ENCODE measurements around the gene RNF144A. TPM values are rescaled to one million over a fixed set of nuclear protein-coding genes. Genes with fewer than 3 reads are reported as not detected.

Gene RNF144A
- total and polyA plus RNA-seq, 7 donors, result 2.4 to 15.6 (median 8.7) TPM

DNA sequence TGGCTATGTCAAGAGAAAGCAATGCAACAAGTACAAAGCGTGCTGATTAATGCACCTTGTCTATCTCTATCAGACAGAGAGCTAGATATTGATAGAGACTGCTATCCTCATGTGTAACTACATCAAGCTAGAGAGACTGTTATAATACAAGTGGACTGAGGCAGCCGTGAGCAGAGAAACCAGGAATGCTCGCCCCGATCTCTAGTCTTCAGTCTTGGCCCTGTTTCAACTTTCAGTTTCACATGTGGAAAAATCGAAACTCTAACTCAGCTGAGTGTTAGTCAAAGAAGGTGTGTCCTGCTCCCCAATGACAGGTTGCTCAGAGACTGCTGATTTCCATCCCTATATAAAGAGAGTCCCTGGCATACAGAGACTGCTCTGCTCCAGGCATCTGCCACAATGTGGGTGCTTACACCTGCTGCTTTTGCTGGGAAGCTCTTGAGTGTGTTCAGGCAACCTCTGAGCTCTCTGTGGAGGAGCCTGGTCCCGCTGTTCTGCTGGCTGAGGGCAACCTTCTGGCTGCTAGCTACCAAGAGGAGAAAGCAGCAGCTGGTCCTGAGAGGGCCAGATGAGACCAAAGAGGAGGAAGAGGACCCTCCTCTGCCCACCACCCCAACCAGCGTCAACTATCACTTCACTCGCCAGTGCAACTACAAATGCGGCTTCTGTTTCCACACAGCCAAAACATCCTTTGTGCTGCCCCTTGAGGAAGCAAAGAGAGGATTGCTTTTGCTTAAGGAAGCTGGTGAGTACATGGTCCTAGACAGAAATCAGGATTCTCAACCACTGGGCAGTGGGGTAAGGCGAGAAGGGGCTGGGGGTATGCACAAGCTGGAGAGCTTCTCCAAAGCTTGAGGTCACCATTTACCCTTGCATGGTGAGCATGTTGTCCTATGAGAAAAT is 39.6 kb upstream of the RNF144A start, which contains the start of gene RSAD2:
RSAD2 (plus strand) TSS at position 376 of the 903 bp plus-strand sequence; CDS start at position 400, 24 bp downstream.
- TF ChIP-seq, protein P1, sequence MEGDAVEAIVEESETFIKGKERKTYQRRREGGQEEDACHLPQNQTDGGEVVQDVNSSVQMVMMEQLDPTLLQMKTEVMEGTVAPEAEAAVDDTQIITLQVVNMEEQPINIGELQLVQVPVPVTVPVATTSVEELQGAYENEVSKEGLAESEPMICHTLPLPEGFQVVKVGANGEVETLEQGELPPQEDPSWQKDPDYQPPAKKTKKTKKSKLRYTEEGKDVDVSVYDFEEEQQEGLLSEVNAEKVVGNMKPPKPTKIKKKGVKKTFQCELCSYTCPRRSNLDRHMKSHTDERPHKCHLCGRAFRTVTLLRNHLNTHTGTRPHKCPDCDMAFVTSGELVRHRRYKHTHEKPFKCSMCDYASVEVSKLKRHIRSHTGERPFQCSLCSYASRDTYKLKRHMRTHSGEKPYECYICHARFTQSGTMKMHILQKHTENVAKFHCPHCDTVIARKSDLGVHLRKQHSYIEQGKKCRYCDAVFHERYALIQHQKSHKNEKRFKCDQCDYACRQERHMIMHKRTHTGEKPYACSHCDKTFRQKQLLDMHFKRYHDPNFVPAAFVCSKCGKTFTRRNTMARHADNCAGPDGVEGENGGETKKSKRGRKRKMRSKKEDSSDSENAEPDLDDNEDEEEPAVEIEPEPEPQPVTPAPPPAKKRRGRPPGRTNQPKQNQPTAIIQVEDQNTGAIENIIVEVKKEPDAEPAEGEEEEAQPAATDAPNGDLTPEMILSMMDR (IDR thresholded peaks at IDR 0.05), result no peak
- intact Hi-C loops (cut with DNase I), result no loop called here
- Histone ChIP-seq H3K4me3 (peak within 1 kb of the TSS; percentile 65), H3K4me1 (peaks cover 13% of the 10 kb centered on the region), H3K27me3 (ENCODE audit: insufficient read depth in 3 of 3, low read length in 2 of 3) (no peaks in the 10 kb centered on the region), H3K36me3 (ENCODE audit: insufficient read depth in 1 of 2, low read depth in 1 of 2) (no peaks in the 10 kb centered on the region), H3K27ac (no peak within 1 kb of the TSS), H3K9me3 (no peaks in the 10 kb centered on the region)
- no peak for DNase-seq
- peak; percentile 42 to 78 (median 64) for ATAC-seq
- WGBS, 3 donors, result 12 to 21% (median 16%) methylated on average over 10 of the region's 10 CpGs

DNA sequence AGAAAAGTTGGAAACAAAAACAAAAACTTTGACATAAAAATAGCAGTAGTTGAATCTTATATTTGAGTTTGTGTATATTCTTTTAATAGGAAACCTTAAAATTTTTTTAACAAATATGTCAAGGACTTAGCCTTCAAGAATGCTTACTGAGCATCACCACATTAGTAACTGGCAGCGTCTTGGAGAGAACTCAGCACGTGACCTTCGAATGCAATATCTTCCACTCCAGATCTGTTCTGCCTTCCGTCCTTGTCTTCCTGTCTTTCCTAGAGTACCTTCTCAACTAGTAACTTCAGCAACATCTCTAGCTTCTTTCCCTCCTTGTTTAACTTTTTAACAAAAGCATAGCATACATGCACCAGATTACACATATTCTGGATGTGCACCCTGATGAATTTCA is 38.7 kb upstream of the RNF144A start:
- no peaks in the 10 kb centered on the region for H3K27me3 ChIP-seq (ENCODE audit: insufficient read depth in 3 of 3, low read length in 2 of 3)
- intact Hi-C loops (cut with DNase I), result no loop called here
- no peaks in the 10 kb centered on the region for H3K36me3 ChIP-seq (ENCODE audit: insufficient read depth in 1 of 2, low read depth in 1 of 2)
- H3K27ac ChIP-seq, result no peak overlapping the region
- peak overlapping the region; percentile 65 for H3K4me3 ChIP-seq
- H3K4me1 ChIP-seq, result peaks cover 22% of the 10 kb centered on the region
- no peaks in the 10 kb centered on the region for H3K9me3 ChIP-seq
- no peak for DNase-seq
- 65 to 74% (median 69%) methylated on average over 4 of the region's 4 CpGs for WGBS, 3 donors
- ATAC-seq, result no peak
- TF ChIP-seq, protein P1 (IDR thresholded peaks at IDR 0.05), result no peak

- H3K36me3 ChIP-seq (ENCODE audit: insufficient read depth in 1 of 2, low read depth in 1 of 2), result no peaks in the 10 kb centered on the region
- 57 to 64% (median 61%) methylated on average over 2 of the region's 2 CpGs for WGBS, 3 donors
- TF ChIP-seq, protein P1 (IDR thresholded peaks at IDR 0.05), result no peak
- H3K4me1 ChIP-seq, result peaks cover 27% of the 10 kb centered on the region
- DNase-seq (no peak), ATAC-seq (no peak)
- H3K27me3 ChIP-seq (ENCODE audit: insufficient read depth in 3 of 3, low read length in 2 of 3), result no peaks in the 10 kb centered on the region
- intact Hi-C loops (cut with DNase I), result no loop called here
- H3K9me3 ChIP-seq, result no peaks in the 10 kb centered on the region
- no peak overlapping the region for H3K27ac ChIP-seq
- H3K4me3 ChIP-seq, result no peak overlapping the region
These were observed 38.2 kb upstream of the RNF144A start for GRCh38 chr2:6879011-6879410.

- intact Hi-C loops (cut with DNase I), result no loop called here
- DNase-seq, result no peak
- ATAC-seq, result no peak
- no peaks in the 10 kb centered on the region for H3K27me3 ChIP-seq (ENCODE audit: insufficient read depth in 3 of 3, low read length in 2 of 3)
- H3K9me3 ChIP-seq, result no peaks in the 10 kb centered on the region
- H3K4me3 ChIP-seq, result no peak overlapping the region
- TF ChIP-seq, protein P1 (IDR thresholded peaks at IDR 0.05), result no peak
- H3K27ac ChIP-seq, result no peak overlapping the region
- WGBS, 3 donors, result 78 to 88% (median 84%) methylated on average over 2 of the region's 2 CpGs
- no peaks in the 10 kb centered on the region for H3K36me3 ChIP-seq (ENCODE audit: insufficient read depth in 1 of 2, low read depth in 1 of 2)
- H3K4me1 ChIP-seq, result peaks cover 31% of the 10 kb centered on the region
These were observed 36.9 kb upstream of the RNF144A start for GRCh38 chr2:6880200-6880733.

Measured in psoas muscle (tissue), 8 donors.